Panc1 (cell line): Measurements from ENCODE around the gene CBX8.
A peak's percentile ranks its signal among the peaks of the same experiment; 100 is the strongest.

Experiments
- POLR2AphosphoS5 ChIP-seq: IDR thresholded peaks from 2 replicates; pipeline ENCODE4 v1.6.1; 2012; ENCODE audit warnings: mild to moderate bottlenecking, low read depth, low read length, moderate library complexity
- SIN3A ChIP-seq: IDR thresholded peaks from 2 replicates; pipeline ENCODE4 v1.6.1; 2012; ENCODE audit warnings: low read depth, mild to moderate bottlenecking, low read length, moderate library complexity, borderline replicate concordance; ENCODE audit not compliant: insufficient read depth
- TF ChIP-seq, protein P1 (sequence below): fragments of 450-650 bp; IDR thresholded peaks from 2 replicates; pipeline ENCODE4 v1.5.1; 2017; ENCODE audit warnings: mild to moderate bottlenecking

DNA sequence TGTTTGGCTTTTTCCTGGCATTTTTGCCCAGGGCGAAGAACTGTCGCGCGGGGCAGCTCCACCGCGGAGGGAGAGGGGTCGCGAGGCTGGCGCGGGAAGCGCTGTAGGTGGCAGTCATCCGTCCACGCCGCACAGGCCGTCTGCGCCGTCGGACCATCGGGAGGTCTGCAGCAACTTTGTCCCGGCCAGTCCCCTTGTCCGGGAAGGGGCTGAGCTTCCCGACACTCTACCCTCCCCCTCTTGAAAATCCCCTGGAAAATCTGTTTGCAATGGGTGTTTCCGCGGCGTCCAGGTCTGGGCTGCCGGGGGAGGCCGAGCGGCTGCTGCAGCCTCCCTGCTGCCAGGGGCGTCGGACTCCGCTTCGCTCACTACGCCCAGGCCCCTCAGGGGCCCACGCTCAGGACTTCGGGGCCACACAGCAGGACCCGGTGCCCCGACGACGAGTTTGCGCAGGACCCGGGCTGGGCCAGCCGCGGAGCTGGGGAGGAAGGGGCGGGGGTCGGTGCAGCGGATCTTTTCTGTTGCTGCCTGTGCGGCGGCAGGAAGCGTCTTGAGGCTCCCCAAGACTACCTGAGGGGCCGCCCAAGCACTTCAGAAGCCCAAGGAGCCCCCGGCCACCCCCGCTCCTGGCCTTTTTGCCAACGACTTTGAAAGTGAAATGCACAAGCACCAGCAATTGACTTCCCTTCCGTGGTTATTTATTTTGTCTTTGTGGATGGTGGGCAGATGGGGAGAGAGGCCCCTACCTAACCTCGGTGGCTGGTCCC is 44.7 kb upstream of the CBX8 start:
- TF ChIP-seq, protein P1, sequence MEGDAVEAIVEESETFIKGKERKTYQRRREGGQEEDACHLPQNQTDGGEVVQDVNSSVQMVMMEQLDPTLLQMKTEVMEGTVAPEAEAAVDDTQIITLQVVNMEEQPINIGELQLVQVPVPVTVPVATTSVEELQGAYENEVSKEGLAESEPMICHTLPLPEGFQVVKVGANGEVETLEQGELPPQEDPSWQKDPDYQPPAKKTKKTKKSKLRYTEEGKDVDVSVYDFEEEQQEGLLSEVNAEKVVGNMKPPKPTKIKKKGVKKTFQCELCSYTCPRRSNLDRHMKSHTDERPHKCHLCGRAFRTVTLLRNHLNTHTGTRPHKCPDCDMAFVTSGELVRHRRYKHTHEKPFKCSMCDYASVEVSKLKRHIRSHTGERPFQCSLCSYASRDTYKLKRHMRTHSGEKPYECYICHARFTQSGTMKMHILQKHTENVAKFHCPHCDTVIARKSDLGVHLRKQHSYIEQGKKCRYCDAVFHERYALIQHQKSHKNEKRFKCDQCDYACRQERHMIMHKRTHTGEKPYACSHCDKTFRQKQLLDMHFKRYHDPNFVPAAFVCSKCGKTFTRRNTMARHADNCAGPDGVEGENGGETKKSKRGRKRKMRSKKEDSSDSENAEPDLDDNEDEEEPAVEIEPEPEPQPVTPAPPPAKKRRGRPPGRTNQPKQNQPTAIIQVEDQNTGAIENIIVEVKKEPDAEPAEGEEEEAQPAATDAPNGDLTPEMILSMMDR: no peak
- TF ChIP-seq POLR2AphosphoS5: peak; percentile 38; the same call in 1 of the 2 replicates
- no peak for TF ChIP-seq SIN3A
